ENCODE data around the gene YAP1.

The YAP1 gene

DNA sequence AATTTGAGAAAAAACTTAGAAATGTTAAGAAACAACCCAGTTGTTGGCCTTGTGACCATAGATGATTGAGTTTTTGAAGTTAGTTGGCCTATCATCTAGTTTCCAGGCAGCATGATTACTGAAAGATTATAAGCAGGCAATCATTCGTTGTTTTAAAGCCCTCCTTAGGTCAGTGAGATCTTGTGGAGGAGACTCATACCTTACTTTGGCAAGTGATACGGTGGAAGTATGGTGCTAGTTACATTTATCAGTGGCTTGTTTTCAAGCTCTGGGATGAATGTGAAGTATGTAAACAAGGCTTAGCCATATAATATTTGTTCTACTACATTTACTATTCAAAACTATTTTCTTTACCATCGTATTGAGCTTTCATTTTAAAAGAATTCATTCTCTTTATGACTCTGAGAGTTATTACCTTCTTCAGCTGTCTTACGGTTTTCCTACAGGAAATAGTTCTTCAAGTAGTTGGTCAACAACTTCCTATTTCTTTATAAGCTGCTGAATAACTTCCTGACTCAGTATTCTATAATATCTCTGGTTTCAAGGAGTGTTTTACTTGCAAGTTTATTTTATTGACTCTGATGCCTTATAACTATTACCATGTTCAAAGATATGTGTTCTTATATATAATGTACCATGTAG is 7.3 kb downstream of the YAP1 start:
- TF ChIP-seq ZFX (IDR thresholded peaks at IDR 0.05): no peak
- TF ChIP-seq, protein P1, sequence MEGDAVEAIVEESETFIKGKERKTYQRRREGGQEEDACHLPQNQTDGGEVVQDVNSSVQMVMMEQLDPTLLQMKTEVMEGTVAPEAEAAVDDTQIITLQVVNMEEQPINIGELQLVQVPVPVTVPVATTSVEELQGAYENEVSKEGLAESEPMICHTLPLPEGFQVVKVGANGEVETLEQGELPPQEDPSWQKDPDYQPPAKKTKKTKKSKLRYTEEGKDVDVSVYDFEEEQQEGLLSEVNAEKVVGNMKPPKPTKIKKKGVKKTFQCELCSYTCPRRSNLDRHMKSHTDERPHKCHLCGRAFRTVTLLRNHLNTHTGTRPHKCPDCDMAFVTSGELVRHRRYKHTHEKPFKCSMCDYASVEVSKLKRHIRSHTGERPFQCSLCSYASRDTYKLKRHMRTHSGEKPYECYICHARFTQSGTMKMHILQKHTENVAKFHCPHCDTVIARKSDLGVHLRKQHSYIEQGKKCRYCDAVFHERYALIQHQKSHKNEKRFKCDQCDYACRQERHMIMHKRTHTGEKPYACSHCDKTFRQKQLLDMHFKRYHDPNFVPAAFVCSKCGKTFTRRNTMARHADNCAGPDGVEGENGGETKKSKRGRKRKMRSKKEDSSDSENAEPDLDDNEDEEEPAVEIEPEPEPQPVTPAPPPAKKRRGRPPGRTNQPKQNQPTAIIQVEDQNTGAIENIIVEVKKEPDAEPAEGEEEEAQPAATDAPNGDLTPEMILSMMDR (conservative IDR thresholded peaks at IDR 0.05): no peak
- H3K27ac ChIP-seq: no peak overlapping the region

GRCh38 chr11:102118937-102119336 is 8.7 kb downstream of the YAP1 start:
- H3K27ac ChIP-seq: no peak overlapping the region
- TF ChIP-seq ZFX (IDR thresholded peaks at IDR 0.05): no peak
- TF ChIP-seq, protein P1 (conservative IDR thresholded peaks at IDR 0.05): no peak

GRCh38 chr11:102119997-102120396 is 9.8 kb downstream of the YAP1 start:
- no peak overlapping the region for H3K27ac ChIP-seq
- TF ChIP-seq, protein P1 (conservative IDR thresholded peaks at IDR 0.05): no peak
- no peak for TF ChIP-seq ZFX (IDR thresholded peaks at IDR 0.05)

DNA sequence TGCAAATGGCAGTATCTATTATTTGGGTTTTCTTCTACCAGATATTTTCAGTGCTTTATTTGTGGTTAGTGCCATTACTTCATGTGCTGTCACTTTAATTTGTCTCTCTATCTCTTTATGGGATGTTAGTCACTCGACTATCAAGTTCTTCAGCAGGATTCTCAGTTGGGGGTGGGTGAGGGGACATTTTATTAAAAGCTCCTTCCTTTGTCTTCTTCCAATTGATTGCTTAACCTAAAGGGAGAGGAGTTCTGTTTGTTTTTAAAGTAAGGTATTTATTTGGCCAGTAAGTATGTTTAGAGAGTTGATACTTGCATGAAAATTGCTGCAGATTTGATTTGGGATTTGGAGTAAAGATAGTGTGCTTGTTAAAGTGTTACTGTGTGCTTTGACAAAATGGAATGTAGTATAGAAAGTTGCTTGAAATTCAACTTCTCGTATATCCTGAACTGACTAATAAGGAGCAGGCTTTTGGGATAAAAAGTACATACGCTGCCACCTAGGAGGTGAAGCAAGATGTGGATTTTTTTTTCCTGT is 10.3 kb downstream of the YAP1 start:
- TF ChIP-seq, protein P1 (conservative IDR thresholded peaks at IDR 0.05): peak; percentile 22; the same call in 1 of the 2 replicates
- TF ChIP-seq ZFX (IDR thresholded peaks at IDR 0.05): no peak
- peak overlapping the region; percentile 50; the same call in 1 of the 2 replicates for H3K27ac ChIP-seq

DNA sequence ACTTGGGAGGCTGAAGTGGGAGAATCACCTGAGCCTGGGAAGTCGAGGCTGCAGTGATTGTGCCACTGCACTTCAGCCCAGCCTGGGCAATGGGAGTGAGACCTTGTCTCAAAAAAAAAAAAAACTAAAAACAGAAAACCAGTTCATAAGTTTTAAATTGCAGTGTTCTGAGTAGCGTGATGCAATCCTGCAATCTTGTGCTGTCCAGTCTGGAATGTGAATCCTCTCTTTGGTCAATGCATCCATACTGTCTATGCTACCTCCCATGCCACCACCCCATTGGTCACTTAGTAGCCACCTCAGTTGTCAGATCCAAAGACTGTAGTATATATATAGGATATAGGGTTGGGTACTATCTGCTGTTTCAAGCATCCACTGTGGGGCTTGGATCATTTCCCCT is 11.1 kb downstream of the YAP1 start:
- peak overlapping the region; percentile 50 for H3K27ac ChIP-seq
- TF ChIP-seq, protein P1 (conservative IDR thresholded peaks at IDR 0.05): no peak
- TF ChIP-seq ZFX (IDR thresholded peaks at IDR 0.05): no peak

GRCh38 chr11:102134597-102134996 is 24.4 kb downstream of the YAP1 start:
- no peak overlapping the region for H3K27ac ChIP-seq
- TF ChIP-seq, protein P1 (conservative IDR thresholded peaks at IDR 0.05): no peak
- no peak for TF ChIP-seq ZFX (IDR thresholded peaks at IDR 0.05)

DNA sequence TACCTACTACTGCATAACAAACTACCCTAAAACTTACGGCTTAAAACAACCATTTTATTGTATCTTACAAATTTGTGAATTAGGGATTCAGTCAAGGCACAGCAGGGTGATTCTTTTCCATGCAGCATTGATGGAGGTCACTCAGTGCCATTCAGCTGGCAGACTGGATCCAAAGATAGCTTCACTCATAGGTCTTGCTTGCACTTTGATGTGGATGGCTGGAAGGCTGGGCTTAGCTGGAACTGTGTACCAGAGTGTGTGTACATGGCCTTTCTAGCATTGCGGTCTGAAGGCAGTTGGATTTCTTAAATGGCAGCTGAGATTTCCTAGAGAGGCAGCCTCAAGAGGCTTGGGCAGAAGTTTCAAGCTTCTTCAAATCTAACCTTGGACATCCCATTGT is 25.0 kb downstream of the YAP1 start:
- TF ChIP-seq, protein P1 (conservative IDR thresholded peaks at IDR 0.05): no peak
- TF ChIP-seq ZFX (IDR thresholded peaks at IDR 0.05): no peak
- no peak overlapping the region for H3K27ac ChIP-seq

All from C4-2B (cell line).